BJ (cell line): Measurements from ENCODE around the gene XXYLT1. TPM values are rescaled to one million over a fixed set of nuclear protein-coding genes. Genes with fewer than 3 reads are reported as not detected.

ENCODE experiments used
- CTCF ChIA-PET: fragments of 350-600 bp; formaldehyde crosslinking; extraction: SDS; loops from one replicate; lab custom pipeline; 2021; ENCODE audit warnings: antibody characterized with exemption, inconsistent platforms; lab: Yijun Ruan, JAX
- POLR2A ChIA-PET: fragments of 300-600 bp; sonication (Branson Sonifier 250); formaldehyde crosslinking; extraction: SDS; loops from one replicate; lab custom pipeline; 2021; ENCODE audit warnings: antibody characterized with exemption; lab: Charles Lee
- DNase-seq: peaks from one replicate; pipeline ENCODE4 v3.0.0-alpha.2; 2011; ENCODE audit warnings: low read depth
- H3K27me3 ChIP-seq: 2 replicates; pipeline ENCODE4 v1.6.0; 2011; ENCODE audit warnings: low read length; ENCODE audit not compliant: control insufficient read depth, insufficient read depth
- H3K36me3 ChIP-seq: 2 replicates; pipeline ENCODE4 v1.5.1; 2011; ENCODE audit warnings: low read length; ENCODE audit not compliant: control insufficient read depth, insufficient read depth
- H3K4me3 ChIP-seq: 2 replicates; pipeline ENCODE4 v1.5.1; 2011; ENCODE audit warnings: low read depth, mild to moderate bottlenecking, control low read depth, low read length
- CTCF ChIP-seq: IDR thresholded peaks from 2 replicates; pipeline ENCODE4 v1.5.1; 2011; ENCODE audit warnings: low read depth, mild to moderate bottlenecking, control low read depth, inconsistent platforms, low read length, moderate library complexity; ENCODE audit not compliant: insufficient read depth
- polyA plus RNA-seq: library from polyadenylated mRNA; depleted of rRNA; stranded (reverse); fragments of >200 nt; gene quantifications from 2 replicates; pipeline ENCODE4 v1.2.3, GENCODE V29; 2011

Gene XXYLT1
- polyA plus RNA-seq, 1 experiment = 33.5 TPM

GRCh38 chr3:195105389-195105788 lies 165.6 kb downstream of the XXYLT1 start:
- ChIA-PET POLR2A (no interaction called here), CTCF (interaction anchor here (1.0 to 3.9 kb wide), 4 partner anchors 8 to 434 kb away, joined by 5 to 43 read pairs (median 7); partner anchors contain the start of gene LSG1)
- no peaks in the 10 kb centered on the region for H3K36me3 ChIP-seq
- no peak overlapping the region for H3K4me3 ChIP-seq
- no peaks in the 10 kb centered on the region for H3K27me3 ChIP-seq
- TF ChIP-seq CTCF = no peak
- no peak for DNase-seq

- Histone ChIP-seq H3K36me3 (no peaks in the 10 kb centered on the region), H3K4me3 (no peak overlapping the region), H3K27me3 (no peaks in the 10 kb centered on the region)
- TF ChIP-seq CTCF = no peak
- POLR2A ChIA-PET = no interaction called here
- DNase-seq = no peak
- CTCF ChIA-PET = interaction anchor here (0.8 to 3.9 kb wide), 5 partner anchors 9 to 433 kb away, joined by 3 to 43 read pairs (median 5); partner anchors contain the start of gene LSG1
Measured at GRCh38 chr3:195104340-195104739, 166.6 kb downstream of the XXYLT1 start.

GRCh38 chr3:195103623-195104022 lies 167.3 kb downstream of the XXYLT1 start:
- CTCF ChIA-PET = interaction anchor here (1.3 to 3.9 kb wide), 3 partner anchors 157 to 432 kb away, joined by 4 to 43 read pairs (median 9); partner anchors contain the start of gene LSG1
- POLR2A ChIA-PET = no interaction called here
- TF ChIP-seq CTCF = no peak
- Histone ChIP-seq H3K4me3 (no peak overlapping the region), H3K36me3 (no peaks in the 10 kb centered on the region), H3K27me3 (no peaks in the 10 kb centered on the region)
- no peak for DNase-seq

- ChIA-PET CTCF (no interaction called here), POLR2A (no interaction called here)
- peak; percentile 84 for DNase-seq
- Histone ChIP-seq H3K36me3 (no peaks in the 10 kb centered on the region), H3K27me3 (no peaks in the 10 kb centered on the region), H3K4me3 (no peak overlapping the region)
- no peak for TF ChIP-seq CTCF
Measured at GRCh38 chr3:195102609-195103467, 168.1 kb downstream of the XXYLT1 start.

- POLR2A ChIA-PET = no interaction called here
- Histone ChIP-seq H3K27me3 (no peaks in the 10 kb centered on the region), H3K36me3 (no peaks in the 10 kb centered on the region), H3K4me3 (no peak overlapping the region)
- no peak for DNase-seq
- CTCF ChIA-PET = no interaction called here
- TF ChIP-seq CTCF = no peak
Measured at GRCh38 chr3:195101927-195102608, 168.9 kb downstream of the XXYLT1 start.
